HTR-8/SVneo (cell line): ENCODE measurements around the gene PRDM8.

Source experiments
- DNase-seq: peaks from one replicate; pipeline ENCODE4 v3.0.0; 2011; ENCODE audit warnings: low spot score, mixed read lengths; ENCODE audit not compliant: insufficient read length
- FAIRE-seq: peaks from 2 replicates; lab custom pipeline; 2011; peaks lifted over from hg19 to GRCh38; lab: Jason Lieb, UNC

PRDM8 gene

DNA sequence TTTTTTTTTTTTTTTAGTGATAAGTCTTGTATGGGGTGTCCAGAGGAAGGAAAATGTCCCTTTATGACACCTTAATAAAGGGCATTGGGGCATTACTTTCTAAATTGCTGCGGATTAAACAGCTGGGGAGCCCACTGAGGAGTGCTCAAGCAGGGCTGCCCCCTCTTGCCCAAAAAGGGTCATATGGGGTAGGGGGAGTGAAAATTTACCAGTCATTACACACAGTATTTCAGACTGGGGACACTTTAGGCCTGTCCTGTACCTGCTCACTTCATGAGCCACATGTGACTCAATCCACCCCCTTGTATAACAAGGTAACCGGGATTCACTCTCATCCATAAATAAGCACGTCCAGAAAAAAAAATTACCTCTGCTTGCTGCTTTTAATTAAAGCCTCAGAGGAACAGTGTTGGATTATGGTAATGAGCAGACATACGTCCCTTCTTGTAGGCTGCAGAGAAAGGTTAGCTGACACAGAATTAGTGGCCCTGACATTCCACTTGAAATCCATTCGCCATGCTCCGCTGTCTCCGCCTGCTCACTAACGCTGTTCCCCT lies 1.8 kb downstream of the PRDM8 start:
- no peak for DNase-seq
- FAIRE-seq = no peak

DNA sequence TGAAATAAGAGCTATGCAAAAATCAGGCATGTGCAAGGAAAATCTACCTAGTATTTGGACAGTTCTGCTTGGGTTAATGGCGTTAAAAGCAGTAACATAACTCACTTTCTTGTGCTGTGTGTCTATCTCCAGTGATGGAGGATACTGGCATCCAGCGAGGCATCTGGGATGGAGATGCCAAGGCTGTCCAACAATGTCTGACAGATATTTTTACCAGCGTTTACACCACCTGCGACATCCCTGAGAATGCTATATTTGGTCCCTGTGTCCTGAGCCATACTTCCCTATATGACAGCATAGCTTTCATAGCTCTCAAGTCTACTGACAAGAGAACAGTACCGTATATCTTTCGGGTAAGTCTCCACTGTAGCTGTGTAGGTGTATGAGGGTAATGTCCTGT lies 2.6 kb downstream of the PRDM8 start:
- FAIRE-seq (no peak), DNase-seq (no peak)

DNA sequence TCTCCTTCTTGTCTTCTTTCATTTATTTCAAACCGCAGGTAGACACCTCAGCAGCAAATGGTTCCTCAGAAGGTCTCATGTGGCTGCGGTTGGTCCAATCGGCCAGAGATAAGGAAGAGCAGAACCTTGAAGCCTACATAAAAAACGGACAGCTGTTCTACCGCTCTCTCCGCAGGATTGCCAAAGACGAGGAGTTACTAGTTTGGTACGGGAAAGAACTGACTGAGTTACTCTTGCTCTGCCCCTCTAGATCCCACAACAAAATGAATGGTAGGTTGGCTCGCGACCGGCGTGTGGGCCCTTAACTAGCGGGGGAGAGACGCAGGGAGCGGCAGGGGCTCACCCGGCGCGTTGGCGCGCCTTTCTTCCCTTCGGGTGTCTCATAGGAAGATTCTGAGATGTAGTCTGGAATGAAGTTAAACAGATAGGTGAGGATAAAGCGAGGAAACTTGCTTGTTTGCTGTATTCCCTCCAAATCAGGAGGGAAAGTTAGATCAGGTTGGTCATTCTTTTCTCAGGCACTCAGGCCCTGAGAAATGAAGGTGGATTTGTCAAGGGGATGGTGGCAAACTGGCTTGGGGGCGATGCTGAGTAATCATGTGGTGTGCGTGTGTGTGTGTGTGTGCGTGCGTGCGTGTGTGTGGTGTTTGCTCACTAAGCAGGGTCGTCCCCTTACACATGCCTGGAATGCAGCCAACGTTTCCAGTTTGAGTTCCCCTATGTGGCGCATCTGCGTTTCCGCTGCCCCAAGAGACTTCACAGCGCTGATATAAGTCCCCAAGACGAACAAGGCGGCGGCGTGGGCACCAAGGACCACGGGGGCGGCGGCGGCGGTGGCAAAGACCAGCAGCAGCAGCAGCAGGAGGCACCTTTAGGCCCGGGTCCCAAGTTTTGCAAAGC lies 4.2 kb downstream of the PRDM8 start:
- FAIRE-seq (no peak), DNase-seq (no peak)

DNA sequence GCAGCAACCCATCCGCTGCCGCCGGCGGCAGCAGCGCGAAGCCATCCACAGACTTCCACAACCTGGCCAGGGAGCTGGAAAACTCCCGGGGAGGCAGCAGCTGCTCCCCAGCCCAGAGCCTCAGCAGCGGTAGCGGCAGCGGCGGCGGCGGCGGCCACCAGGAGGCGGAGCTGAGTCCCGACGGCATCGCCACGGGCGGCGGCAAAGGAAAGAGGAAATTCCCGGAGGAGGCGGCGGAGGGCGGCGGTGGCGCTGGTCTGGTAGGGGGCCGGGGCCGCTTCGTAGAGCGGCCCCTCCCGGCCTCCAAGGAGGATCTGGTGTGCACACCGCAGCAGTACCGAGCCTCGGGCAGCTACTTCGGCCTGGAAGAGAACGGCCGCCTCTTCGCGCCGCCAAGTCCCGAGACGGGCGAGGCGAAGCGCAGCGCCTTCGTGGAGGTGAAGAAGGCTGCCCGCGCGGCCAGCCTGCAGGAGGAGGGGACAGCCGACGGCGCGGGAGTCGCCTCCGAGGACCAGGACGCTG lies 4.9 kb downstream of the PRDM8 start:
- DNase-seq (peak; percentile 51), FAIRE-seq (no peak)

DNA sequence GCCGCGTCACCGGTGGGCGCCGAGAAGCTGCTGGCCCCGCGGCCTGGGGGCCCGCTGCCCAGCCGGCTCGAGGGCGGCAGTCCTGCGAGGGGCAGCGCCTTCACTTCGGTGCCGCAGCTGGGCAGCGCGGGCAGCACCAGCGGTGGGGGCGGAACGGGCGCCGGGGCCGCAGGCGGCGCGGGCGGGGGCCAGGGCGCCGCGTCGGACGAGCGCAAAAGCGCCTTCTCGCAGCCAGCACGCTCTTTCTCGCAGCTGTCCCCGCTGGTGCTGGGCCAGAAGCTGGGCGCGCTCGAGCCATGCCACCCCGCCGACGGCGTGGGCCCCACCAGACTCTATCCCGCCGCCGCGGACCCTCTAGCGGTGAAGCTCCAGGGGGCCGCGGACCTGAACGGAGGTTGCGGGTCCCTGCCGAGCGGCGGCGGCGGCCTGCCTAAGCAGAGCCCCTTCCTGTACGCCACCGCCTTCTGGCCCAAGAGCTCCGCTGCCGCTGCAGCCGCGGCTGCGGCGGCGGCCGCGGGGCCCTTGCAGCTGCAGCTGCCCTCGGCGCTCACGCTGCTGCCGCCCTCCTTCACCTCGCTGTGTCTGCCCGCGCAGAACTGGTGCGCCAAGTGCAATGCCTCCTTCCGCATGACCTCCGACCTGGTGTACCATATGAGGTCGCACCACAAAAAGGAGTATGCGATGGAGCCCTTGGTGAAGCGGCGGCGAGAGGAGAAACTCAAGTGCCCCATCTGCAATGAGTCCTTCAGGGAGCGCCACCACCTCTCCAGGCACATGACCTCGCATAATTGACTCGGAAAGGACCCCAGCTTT lies 5.6 kb downstream of the PRDM8 start:
- DNase-seq = no peak
- FAIRE-seq = no peak

DNA sequence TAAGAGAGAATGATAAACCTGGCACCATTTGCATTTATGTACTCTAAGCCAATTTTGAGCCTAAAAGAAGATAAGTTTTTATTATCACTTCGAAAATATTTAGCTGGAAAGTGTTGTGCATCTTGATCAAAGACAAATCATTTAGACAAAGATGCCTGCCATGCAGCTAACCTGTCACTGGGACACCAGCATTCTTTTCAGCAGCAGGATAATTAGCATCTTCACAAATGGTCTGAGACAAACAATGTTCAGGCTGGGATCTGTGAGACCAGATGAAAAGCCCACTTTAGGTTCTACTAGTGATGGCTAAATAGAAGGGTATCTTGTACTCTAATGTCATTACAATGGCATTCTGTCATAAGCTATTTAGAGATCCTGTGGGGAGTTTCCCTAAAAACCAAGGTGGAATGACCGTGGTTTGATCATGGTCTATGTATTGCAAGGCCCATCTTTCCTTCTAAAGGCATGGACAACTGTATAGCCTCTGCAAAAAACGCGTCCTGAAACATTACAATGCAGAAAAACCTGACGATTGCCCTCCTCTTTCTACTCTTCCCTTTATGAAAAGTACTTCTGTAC lies 7.2 kb downstream of the PRDM8 start:
- DNase-seq (no peak), FAIRE-seq (no peak)

DNA sequence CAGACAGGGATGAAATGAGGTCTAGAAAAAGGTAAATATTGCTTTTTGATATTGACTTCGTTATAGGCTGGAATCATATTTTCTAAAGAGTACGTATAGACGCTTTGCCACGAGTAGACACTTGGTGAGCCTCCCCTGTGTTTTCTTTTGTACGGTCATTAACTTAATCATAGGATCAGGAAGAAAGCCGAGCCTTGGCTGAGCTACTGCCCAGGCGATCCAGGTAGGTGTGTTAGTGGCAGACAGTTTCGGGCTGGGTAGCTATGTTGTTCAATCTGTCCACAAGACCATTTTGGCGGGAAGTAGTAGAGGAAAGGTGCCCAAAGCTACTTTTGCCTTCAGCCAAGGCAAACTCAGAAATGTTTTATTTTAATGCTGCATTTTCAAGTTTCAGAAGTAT lies 8.8 kb downstream of the PRDM8 start:
- no peak for FAIRE-seq
- no peak for DNase-seq

DNA sequence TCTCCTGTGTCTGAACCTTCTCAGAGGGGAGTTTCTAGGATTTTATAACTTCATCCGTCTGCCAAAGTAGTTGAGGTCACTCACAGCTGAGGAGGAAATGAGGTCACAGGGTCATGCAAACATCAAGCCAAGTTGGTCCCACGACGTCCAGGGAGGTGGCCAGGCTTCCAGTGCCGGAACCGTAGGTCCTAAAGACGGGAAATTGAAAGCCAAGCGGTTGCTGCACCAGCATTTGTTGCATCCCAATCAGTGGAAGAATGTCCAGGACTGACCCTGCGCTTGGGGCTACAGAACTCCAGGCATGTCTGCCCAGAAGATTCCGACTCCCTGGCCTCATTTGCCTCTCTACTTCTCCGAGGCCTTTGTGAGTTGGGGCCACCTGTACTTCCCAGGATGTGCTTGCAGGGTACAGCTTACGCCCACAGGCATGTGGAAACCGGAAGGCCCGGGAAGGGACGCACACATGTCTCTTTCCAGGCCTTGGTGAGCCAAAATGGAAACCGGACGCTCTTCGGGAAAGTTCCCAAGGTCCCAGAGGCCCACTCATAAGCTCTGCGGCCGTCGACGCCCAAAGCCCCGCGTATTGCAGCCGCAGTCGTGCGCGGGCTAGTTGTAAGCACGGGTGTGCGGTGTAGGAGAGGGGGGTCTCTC lies 9.3 kb downstream of the PRDM8 start:
- no peak for DNase-seq
- no peak for FAIRE-seq

DNA sequence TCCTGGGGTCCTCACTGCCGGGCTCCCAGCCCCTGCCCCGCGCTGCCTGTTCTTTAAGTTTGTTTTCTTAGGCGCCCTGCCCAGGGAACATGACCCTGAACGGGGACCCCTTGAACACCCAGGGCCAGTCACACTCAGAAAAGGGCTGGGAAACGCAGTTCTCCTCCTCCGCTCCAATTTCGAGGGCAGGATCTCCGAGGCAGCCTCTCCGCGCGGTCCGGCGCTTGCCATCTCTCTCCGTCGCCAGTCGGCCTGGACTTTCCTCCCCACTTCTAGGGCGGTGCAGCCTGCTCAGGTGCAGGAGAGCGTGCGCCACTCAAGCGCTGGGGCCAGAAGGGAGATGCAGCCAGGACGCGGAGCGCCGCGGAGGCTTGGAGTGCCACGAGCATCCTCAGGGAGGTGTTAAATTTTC lies 9.9 kb downstream of the PRDM8 start:
- FAIRE-seq = no peak

DNA sequence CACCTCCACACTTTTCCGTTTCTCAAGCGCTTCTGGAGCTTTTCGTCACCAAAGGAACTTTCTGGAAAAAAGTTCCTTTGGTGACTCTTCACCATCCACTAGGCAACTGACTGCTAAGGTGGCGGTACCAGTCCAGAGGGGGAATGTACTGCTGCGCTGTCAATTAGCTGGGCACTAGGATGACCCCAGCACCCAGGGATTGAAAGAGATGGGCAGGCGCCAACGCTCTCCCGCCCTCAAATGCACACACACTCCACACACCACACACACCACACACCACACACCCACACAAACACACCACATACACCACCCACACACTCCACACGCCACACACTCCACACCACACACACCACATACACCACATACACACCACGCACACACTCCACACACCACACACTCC lies 10.4 kb downstream of the PRDM8 start:
- DNase-seq (no peak), FAIRE-seq (no peak)

More for the DNA sequence above, 9.9 kb downstream of the PRDM8 start:
- no peak for DNase-seq

DNA sequence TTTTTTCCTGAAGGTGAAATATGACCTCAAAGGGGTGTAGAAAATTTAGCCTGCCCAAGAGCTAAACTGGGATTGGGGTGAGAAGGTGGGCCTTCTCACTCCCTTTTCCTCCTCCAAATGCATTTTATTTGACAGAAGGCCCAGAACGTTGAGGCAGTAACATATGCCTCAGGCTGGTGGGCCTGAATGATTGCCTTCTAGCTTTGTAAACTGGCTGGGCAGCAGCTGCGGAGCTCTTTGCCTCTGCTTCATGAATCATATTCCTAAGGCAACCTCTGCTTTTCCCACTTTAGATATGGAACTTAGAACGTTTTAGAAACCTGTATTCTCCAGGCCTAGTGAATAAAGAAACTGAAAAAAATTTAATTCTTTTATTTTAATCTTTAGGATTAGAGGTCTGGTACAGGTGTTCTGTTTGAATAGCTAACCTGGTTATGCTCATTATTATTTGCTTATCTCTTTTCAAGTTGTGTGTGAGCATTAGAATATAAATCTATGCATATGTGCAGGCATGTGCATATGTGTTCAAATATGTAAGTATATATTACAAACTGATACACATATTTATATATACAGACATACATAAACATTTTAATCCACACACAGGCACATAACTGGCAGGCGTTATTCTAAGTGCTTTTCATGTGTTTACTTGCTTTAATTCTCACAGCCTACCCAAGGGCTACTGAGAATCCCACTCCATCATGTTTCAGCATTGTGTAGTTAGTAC lies 11.5 kb downstream of the PRDM8 start:
- FAIRE-seq (no peak), DNase-seq (no peak)

DNA sequence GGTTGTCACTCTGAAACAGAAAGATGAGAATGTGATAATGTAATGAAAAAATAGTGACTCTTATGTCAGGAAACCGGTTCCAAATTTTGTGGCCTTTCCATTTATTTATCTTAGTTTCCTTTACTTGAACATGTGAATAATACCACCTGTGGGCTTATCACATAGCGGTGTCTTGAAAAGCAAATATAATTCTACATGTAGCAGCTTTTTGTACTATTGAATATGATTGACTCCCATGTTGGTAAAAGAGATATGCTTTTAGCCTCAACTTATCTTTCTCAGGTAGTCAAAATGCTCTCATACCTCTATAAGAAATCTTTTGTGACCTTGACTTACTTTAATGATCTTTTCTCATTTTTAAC lies 12.0 kb downstream of the PRDM8 start:
- DNase-seq (no peak), FAIRE-seq (no peak)

DNA sequence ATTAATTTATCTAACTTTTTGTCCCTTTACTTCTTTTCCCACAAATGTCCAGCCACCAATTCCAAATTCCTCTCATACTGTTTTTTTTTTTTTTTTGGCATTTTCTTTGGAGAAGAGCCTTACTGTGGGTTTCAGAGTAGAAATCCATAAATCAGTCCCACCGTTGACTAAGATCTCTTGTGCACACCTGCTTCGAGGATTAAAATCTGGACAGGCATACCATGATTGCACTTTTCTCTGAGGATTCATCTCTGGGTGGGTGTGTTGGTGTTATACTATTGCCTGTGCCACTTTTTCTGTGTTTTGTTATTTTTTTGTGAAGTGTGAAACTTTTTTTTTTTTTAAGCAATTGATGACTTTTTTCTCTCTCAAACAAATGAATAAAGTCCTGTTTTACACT lies 13.2 kb downstream of the PRDM8 start:
- FAIRE-seq (no peak), DNase-seq (no peak)

DNA sequence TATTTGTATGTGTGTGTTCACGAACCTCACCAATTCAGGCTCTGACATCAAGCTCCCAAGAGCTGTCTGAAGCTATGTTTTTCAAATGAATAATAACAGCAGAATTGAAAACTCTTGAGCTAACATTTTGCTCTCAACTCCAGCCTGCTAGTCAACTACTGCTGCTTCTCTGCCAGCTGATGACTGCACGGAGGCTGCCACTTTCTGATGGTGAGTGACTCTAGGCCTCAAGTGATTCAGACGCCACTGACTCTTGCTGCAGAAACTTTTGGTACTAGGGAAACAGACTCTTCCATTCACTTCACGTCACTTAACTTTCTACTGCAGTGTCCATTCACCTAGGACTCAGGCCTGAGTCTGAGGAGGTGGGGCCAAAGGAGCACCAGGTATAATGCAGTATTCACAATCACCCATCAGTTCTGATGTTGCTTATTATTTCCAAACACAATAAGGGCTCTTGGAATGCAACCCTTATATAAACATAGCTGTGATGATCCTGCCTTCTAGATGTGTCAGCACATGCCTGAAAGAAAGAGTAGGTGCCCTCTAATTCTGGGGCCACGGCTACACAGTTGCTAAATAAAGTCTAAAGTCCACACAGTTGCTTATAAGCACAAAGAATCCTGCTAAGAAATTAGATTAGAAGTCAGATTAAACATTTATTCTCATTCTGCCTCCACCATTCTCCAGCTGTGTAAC lies 16.0 kb downstream of the PRDM8 start:
- DNase-seq = no peak
- FAIRE-seq = no peak

DNA sequence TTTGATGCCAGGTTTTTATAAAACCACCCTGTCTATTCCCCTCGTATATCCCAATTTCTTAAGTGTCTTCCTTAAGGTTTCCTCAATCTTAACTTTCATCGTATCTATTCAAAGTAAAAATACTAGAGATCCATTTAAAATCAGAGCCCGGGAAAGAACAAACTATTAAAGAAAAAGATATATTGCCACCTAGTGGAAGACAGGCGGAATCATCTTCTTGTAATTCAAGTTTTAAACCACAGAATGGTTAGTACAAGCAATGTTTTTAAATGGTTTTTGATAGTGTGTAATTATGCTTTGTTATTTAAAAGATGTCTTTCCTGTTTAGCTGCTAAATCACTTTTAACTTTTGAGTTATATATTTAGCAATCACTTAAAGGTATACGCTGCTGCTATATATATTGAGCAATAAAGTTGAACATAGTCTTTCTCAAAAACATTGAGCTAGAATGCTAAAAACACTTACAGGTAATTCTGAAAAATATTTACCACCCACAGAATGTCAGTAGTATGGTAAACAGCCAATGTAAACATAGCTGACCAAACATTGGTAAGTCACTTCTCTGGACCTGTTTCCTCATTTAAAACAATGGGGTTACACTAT lies 18.2 kb downstream of the PRDM8 start:
- DNase-seq (no peak), FAIRE-seq (no peak)

DNA sequence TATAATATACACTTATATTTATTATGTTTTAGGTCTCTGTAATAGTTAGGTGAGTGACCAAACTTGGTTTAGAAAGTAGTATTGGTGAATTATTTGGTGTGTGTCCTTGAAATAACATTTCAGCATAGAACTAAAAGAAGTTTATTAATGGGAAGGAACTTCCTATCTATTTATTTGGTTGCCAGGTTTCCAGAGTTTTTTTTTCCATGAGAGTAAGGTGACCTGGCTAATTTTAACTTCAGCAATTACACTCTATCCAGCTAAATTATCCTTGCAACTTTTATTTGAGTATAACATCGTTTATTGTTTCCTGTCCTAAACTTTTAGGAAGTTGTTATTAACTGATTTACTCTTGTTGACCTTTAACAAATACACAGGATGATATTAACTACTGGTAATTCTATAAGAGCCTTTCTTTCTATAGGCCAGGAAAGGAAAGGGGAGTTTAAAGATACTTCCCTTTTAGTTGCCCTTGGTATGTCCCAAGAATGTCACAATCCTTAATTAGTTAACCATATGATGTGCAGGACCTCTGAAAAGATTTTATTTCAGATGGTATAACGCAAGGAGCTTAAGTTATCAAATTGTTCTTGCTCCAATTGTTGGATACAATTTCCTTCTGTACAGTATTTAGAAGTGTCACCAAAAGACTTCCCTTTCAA lies 18.9 kb downstream of the PRDM8 start:
- DNase-seq (no peak), FAIRE-seq (no peak)

DNA sequence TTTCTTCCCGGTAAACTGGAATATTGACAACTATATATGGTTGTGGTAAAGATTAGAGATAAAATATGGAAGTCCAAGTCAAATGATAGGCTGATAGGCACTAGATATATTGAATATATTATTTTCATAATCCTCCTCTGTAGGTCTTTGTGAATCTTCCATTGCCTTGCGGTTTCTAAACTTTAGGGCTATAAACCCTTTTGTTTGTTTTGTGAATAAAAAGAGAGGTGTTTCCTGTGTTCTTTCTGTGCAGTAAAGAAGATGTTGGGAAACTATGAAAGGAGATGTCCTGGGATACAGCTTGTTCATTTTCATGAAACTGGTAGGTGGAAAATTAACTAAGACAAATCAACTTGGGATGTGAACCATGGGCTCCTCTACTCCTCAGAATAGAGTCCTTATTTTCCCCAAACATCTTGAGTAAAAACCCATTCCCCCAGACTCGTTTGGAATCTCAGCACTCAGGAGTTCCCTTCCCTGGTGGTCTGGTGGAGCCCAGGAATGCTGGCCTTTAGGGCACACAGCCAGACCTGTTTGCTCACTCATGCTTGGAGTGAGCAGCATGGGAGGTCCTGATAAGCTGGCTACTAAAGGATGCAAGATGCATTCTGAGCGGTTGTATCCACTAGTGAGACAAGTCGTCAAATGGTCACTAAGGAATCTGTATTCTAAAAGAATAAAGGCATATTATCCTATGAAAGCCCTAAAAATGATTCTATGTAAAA lies 22.2 kb downstream of the PRDM8 start:
- no peak for FAIRE-seq
- DNase-seq = no peak
